ENCODE data around the gene CYP3A4.
"Not testable (repeated sequence)": the region's sequence is repeated elsewhere in the genome, so short reads cannot be mapped to it uniquely, and the experiment has no call there.

The CYP3A4 gene

GRCh38 chr7:99794585-99795502 is 10.9 kb upstream of the CYP3A4 start:
- intact Hi-C loops (cut with DNase I): no loop called here
- DNase-seq: no peak

GRCh38 chr7:99793443-99793842 is 9.5 kb upstream of the CYP3A4 start:
- no peak for DNase-seq
- intact Hi-C loops (cut with DNase I): no loop called here

GRCh38 chr7:99792967-99793366 is 9.0 kb upstream of the CYP3A4 start:
- intact Hi-C loops (cut with DNase I): no loop called here

GRCh38 chr7:99791667-99792369 is 7.8 kb upstream of the CYP3A4 start:
- intact Hi-C loops (cut with DNase I): no loop called here
- no peak for DNase-seq

More at GRCh38 chr7:99792967-99793366, 9.0 kb upstream of the CYP3A4 start:
- no peak for DNase-seq

GRCh38 chr7:99791021-99791420 is 7.0 kb upstream of the CYP3A4 start:
- no peak for DNase-seq
- intact Hi-C loops (cut with DNase I): no loop called here

GRCh38 chr7:99790407-99790806 is 6.4 kb upstream of the CYP3A4 start:
- no peak for DNase-seq
- intact Hi-C loops (cut with DNase I): no loop called here

GRCh38 chr7:99789441-99790070 is 5.6 kb upstream of the CYP3A4 start:
- intact Hi-C loops (cut with DNase I): no loop called here
- no peak for DNase-seq

- intact Hi-C loops (cut with DNase I): no loop called here
These were observed 4.6 kb upstream of the CYP3A4 start for GRCh38 chr7:99788554-99788953.

GRCh38 chr7:99786726-99787335 is 2.8 kb upstream of the CYP3A4 start:
- intact Hi-C loops (cut with DNase I): no loop called here
- DNase-seq: no peak

More at GRCh38 chr7:99788554-99788953, 4.6 kb upstream of the CYP3A4 start:
- no peak for DNase-seq

- DNase-seq; intact Hi-C loops (cut with DNase I): not testable (repeated sequence)
These were observed 1.7 kb upstream of the CYP3A4 start for GRCh38 chr7:99785654-99786053.

GRCh38 chr7:99782012-99782953 is 1.7 kb downstream of the CYP3A4 start:
- DNase-seq: no peak
- intact Hi-C loops (cut with DNase I): no loop called here

- intact Hi-C loops (cut with DNase I): no loop called here
- no peak for DNase-seq
These were observed 3.4 kb downstream of the CYP3A4 start for GRCh38 chr7:99780588-99780987.

GRCh38 chr7:99779949-99780348 is 4.0 kb downstream of the CYP3A4 start:
- DNase-seq: no peak
- intact Hi-C loops (cut with DNase I): no loop called here

GRCh38 chr7:99778880-99779279 is 5.1 kb downstream of the CYP3A4 start:
- no peak for DNase-seq
- intact Hi-C loops (cut with DNase I): no loop called here

- DNase-seq; intact Hi-C loops (cut with DNase I): not testable (repeated sequence)
These were observed 10.6 kb downstream of the CYP3A4 start for GRCh38 chr7:99773395-99773794.

GRCh38 chr7:99772565-99772964 is 11.4 kb downstream of the CYP3A4 start:
- no peak for DNase-seq

GRCh38 chr7:99769494-99769893 is 14.5 kb downstream of the CYP3A4 start:
- intact Hi-C loops (cut with DNase I); DNase-seq: not testable (repeated sequence)

More at GRCh38 chr7:99772565-99772964, 11.4 kb downstream of the CYP3A4 start:
- intact Hi-C loops (cut with DNase I): no loop called here

GRCh38 chr7:99768471-99768870 is 15.5 kb downstream of the CYP3A4 start:
- DNase-seq: no peak
- intact Hi-C loops (cut with DNase I): no loop called here

Measured in head of caudate nucleus (tissue), 42 donors.